GM12874 (cell line): ENCODE measurements around the gene CAMK1D.

ENCODE experiments used
- TF ChIP-seq, protein P1 (sequence below): IDR thresholded peaks from 2 replicates; pipeline ENCODE4 v1.5.1; 2011; ENCODE audit warnings: low read depth, mild to moderate bottlenecking, control low read depth, low read length, moderate library complexity; ENCODE audit not compliant: insufficient read depth

CAMK1D gene

GRCh38 chr10:12401466-12401865 is 52.1 kb downstream of the CAMK1D start:
- TF ChIP-seq, protein P1, sequence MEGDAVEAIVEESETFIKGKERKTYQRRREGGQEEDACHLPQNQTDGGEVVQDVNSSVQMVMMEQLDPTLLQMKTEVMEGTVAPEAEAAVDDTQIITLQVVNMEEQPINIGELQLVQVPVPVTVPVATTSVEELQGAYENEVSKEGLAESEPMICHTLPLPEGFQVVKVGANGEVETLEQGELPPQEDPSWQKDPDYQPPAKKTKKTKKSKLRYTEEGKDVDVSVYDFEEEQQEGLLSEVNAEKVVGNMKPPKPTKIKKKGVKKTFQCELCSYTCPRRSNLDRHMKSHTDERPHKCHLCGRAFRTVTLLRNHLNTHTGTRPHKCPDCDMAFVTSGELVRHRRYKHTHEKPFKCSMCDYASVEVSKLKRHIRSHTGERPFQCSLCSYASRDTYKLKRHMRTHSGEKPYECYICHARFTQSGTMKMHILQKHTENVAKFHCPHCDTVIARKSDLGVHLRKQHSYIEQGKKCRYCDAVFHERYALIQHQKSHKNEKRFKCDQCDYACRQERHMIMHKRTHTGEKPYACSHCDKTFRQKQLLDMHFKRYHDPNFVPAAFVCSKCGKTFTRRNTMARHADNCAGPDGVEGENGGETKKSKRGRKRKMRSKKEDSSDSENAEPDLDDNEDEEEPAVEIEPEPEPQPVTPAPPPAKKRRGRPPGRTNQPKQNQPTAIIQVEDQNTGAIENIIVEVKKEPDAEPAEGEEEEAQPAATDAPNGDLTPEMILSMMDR, result no peak

DNA sequence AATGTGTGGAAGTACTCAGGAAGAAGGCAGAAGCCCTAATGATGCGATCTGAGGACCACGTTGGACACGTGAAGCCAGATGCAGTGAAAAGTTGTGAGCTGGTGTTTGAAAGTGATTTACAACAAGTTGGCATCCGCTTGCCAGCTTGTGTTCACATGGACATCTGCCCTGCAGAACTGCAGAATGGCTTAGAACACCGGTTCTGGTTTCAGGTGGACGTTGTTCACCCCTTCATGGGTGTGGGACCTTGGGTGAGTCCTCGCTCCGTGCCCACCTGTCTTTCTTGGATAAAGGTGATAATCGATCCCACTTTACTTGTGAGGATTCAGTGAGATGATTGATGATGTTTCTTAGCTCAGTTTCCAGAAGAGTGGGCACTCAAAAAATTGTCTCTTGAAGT is 53.8 kb downstream of the CAMK1D start:
- TF ChIP-seq, protein P1, result no peak

GRCh38 chr10:12405342-12406320 is 56.3 kb downstream of the CAMK1D start:
- TF ChIP-seq, protein P1, result no peak

GRCh38 chr10:12406764-12407400 is 57.5 kb downstream of the CAMK1D start:
- TF ChIP-seq, protein P1, result no peak

DNA sequence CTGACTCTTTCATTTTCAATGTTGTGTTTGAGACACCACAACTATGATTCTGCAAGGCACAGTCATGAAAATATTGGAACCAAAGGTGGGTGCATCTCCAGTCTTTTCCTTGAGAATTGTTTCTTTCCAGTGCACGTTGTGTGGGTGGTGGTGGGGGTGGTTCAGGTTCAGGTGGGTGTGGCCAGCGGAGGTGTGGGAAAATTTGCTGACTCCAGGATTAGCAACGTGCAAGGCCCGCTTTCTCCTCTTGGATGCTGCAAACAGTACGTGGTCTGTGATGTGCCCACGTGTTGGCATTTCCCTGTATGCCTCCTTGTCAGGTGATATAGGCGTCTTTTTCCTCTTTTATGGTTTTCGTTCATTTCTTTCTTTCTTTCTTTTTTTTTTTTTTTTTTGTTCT is 59.1 kb downstream of the CAMK1D start:
- TF ChIP-seq, protein P1, result no peak

- TF ChIP-seq, protein P1, result no peak
Measured at GRCh38 chr10:12409161-12409560, 59.8 kb downstream of the CAMK1D start.

GRCh38 chr10:12409613-12410012 is 60.3 kb downstream of the CAMK1D start:
- TF ChIP-seq, protein P1, result no peak
